Endodermal cell (in vitro differentiated cells): ENCODE data around the gene ITGB1. TPM values are rescaled to one million over a fixed set of nuclear protein-coding genes. Genes with fewer than 3 reads are reported as not detected.

Source experiments
- DNase-seq: peaks from one replicate; pipeline ENCODE4 v3.0.0-alpha.2; 2017
- H3K27ac ChIP-seq: 2 replicates; pipeline ENCODE4 v1.5.1; 2013; ENCODE audit warnings: mild to moderate bottlenecking, low read depth, low read length, moderate library complexity
- H3K27me3 ChIP-seq: 2 replicates; pipeline ENCODE4 v1.6.1; 2013; ENCODE audit warnings: mild to moderate bottlenecking, low read length, moderate library complexity; ENCODE audit not compliant: insufficient read depth, control insufficient read depth, poor library complexity, severe bottlenecking
- H3K36me3 ChIP-seq: 2 replicates; pipeline ENCODE4 v1.7.0; 2013; ENCODE audit warnings: mild to moderate bottlenecking, low read length, moderate library complexity; ENCODE audit not compliant: control insufficient read depth, insufficient read depth
- H3K4me1 ChIP-seq: one replicate; pipeline ENCODE4 v1.7.0; 2013; ENCODE audit warnings: low read length; ENCODE audit not compliant: control insufficient read depth, insufficient read depth
- H3K4me3 ChIP-seq: 2 replicates; pipeline ENCODE4 v1.5.1; 2013; ENCODE audit warnings: mild to moderate bottlenecking, low read length, moderate library complexity
- H3K9ac ChIP-seq: 2 replicates; pipeline ENCODE4 v1.6.1; 2013; ENCODE audit warnings: mild to moderate bottlenecking, low read length, moderate library complexity; ENCODE audit not compliant: poor library complexity, severe bottlenecking; ENCODE audit errors: extremely low read depth
- H3K9me3 ChIP-seq: 2 replicates; pipeline ENCODE4 v1.6.1; 2013; ENCODE audit warnings: mild to moderate bottlenecking, low read length, moderate library complexity; ENCODE audit not compliant: control insufficient read depth
- H3K27ac Mint-ChIP-seq: 2 replicates; pipeline ENCODE4 v1.8.0; 2020; ENCODE audit warnings: mixed read lengths
- H3K27me3 Mint-ChIP-seq: 2 replicates; pipeline ENCODE4 v1.8.0; 2021; ENCODE audit warnings: mild to moderate bottlenecking, mixed read lengths; ENCODE audit not compliant: insufficient read depth
- H3K36me3 Mint-ChIP-seq: 2 replicates; pipeline ENCODE4 v1.8.0; 2020; ENCODE audit warnings: low read depth, mixed read lengths
- H3K4me1 Mint-ChIP-seq: 2 replicates; pipeline ENCODE4 v1.8.0; 2020; ENCODE audit warnings: mixed read lengths
- H3K4me3 Mint-ChIP-seq: 2 replicates; pipeline ENCODE4 v1.8.0; 2020; ENCODE audit warnings: mild to moderate bottlenecking, moderate library complexity, mixed read lengths
- H3K9me3 Mint-ChIP-seq: 2 replicates; pipeline ENCODE4 v1.8.0; 2020; ENCODE audit warnings: mild to moderate bottlenecking, mixed read lengths
- CTCF ChIP-seq: fragments of 200-600 bp; sonication (generic); conservative IDR thresholded peaks from 2 replicates; pipeline ENCODE4 v1.5.0; 2021; ENCODE audit warnings: antibody characterized with exemption, mild to moderate bottlenecking
- WGBS, 2 experiments: methylation state at CpG; one replicate each; pipeline versions ENCODE4 v1.1.5 to v1.1.7; 2013; ENCODE audit warnings: missing lambda C conversion rate in 2 of 2, mixed read lengths in 1 of 2; ENCODE audit not compliant: insufficient coverage in 1 of 2, insufficient read length in 1 of 2; 5-methylcytosine and 5-hydroxymethylcytosine counted together
- total RNA-seq, 2 donors: library from RNA; stranded (reverse); fragmentation: NEBNext Ultra II Directional in 1 of 2; extraction: Animal tissue kit (Norgen Biotek cat#: 25700) in 1 of 2; gene quantifications; 2 replicates in 1 of 2; 3 replicates in 1 of 2; pipeline ENCODE4 v1.2.1, GENCODE V29; 2021

Gene ITGB1
- total RNA-seq, 2 donors from 2014 or later, result 239 to 285 TPM

- Histone ChIP-seq H3K4me1 (peaks cover 6% of the 10 kb centered on the region), H3K27ac (no peak overlapping the region), H3K36me3 (no peaks in the 10 kb centered on the region), H3K9me3 (no peaks in the 10 kb centered on the region), H3K9ac (no peak overlapping the region), H3K27me3 (no peaks in the 10 kb centered on the region), H3K4me3 (no peak overlapping the region)
- Mint-ChIP-seq H3K4me3 (no peak overlapping the region), H3K27ac (peak overlapping the region; percentile 9), H3K9me3 (peaks cover 3% of the 10 kb centered on the region), H3K4me1 (peaks cover 30% of the 10 kb centered on the region), H3K27me3 (no peaks in the 10 kb centered on the region), H3K36me3 (peaks cover 3% of the 10 kb centered on the region)
- DNase-seq, result no peak
- no peak for TF ChIP-seq CTCF
- 70% methylated on average over 3 of the region's 4 CpGs; no CpG with 5 or more reads in 1 of the 2 experiments for WGBS, 2 experiments
Observed at GRCh38 chr10:32962521-32962920, 4.5 kb upstream of the ITGB1 start.

GRCh38 chr10:32961895-32962369, 3.9 kb upstream of the ITGB1 start:
- Histone ChIP-seq H3K9me3 (no peaks in the 10 kb centered on the region), H3K4me1 (peaks cover 6% of the 10 kb centered on the region), H3K36me3 (no peaks in the 10 kb centered on the region), H3K4me3 (no peak overlapping the region), H3K27ac (peak overlapping the region; percentile 48), H3K9ac (no peak overlapping the region), H3K27me3 (no peaks in the 10 kb centered on the region)
- Mint-ChIP-seq H3K27ac (peak overlapping the region; percentile 75), H3K27me3 (no peaks in the 10 kb centered on the region), H3K4me1 (peaks cover 30% of the 10 kb centered on the region), H3K36me3 (peaks cover 3% of the 10 kb centered on the region), H3K9me3 (peaks cover 3% of the 10 kb centered on the region), H3K4me3 (no peak overlapping the region)
- 39 to 71% methylated on average over 2 of the region's 2 CpGs for WGBS, 2 experiments
- no peak for TF ChIP-seq CTCF
- DNase-seq, result no peak

GRCh38 chr10:32961343-32961894, 3.4 kb upstream of the ITGB1 start:
- H3K36me3 Mint-ChIP-seq, result peaks cover under 1% of the 10 kb centered on the region
- no peak overlapping the region for H3K4me3 ChIP-seq
- TF ChIP-seq CTCF, result no peak
- WGBS, 2 experiments, result 96% methylated on average over 5 of the region's 5 CpGs; no CpG with 5 or more reads in 1 of the 2 experiments
- H3K36me3 ChIP-seq, result no peaks in the 10 kb centered on the region
- H3K27ac ChIP-seq, result no peak overlapping the region
- no peak for DNase-seq
- H3K9me3 ChIP-seq, result no peaks in the 10 kb centered on the region
- H3K27me3 ChIP-seq, result no peaks in the 10 kb centered on the region
- H3K9me3 Mint-ChIP-seq, result peaks cover 1% of the 10 kb centered on the region
- H3K27me3 Mint-ChIP-seq, result no peaks in the 10 kb centered on the region
- peak overlapping the region; percentile 89 for H3K27ac Mint-ChIP-seq
- H3K9ac ChIP-seq, result no peak overlapping the region
- H3K4me3 Mint-ChIP-seq, result no peak overlapping the region
- H3K4me1 ChIP-seq, result peaks cover 6% of the 10 kb centered on the region
- peaks cover 33% of the 10 kb centered on the region for H3K4me1 Mint-ChIP-seq
